ENCODE results near the gene LSR. TPM values are rescaled to one million over a fixed set of nuclear protein-coding genes. Genes with fewer than 3 reads are reported as not detected.
A peak's percentile ranks its signal among the peaks of the same experiment; 100 is the strongest.
"Not testable (repeated sequence)": the region's sequence is repeated elsewhere in the genome, so short reads cannot be mapped to it uniquely, and the experiment has no call there.

Gene LSR
- polyA plus RNA-seq, 1 donor from 2014 or later: 49.1 TPM

- Mint-ChIP-seq H3K27ac (peak overlapping the region; percentile 12 to 51 (median 43)), H3K36me3 (no peaks in the 10 kb centered on the region), H3K4me3 (peak overlapping the region in 1 of 4 donors; percentile 11), H3K9me3 (no peaks in the 10 kb centered on the region), H3K4me1 (peaks cover 18 to 27% (median 22%) of the 10 kb centered on the region in 3 donors), H3K27me3 (peaks cover 5% of the 10 kb centered on the region)
Observed at GRCh38 chr19:35273686-35274259, 25.0 kb downstream of the LSR start.

- H3K4me1 Mint-ChIP-seq: peaks cover 18 to 27% (median 22%) of the 10 kb centered on the region in 3 donors
- H3K4me3 Mint-ChIP-seq: peak overlapping the region in 1 of 4 donors; percentile 63
- no peaks in the 10 kb centered on the region for H3K9me3 Mint-ChIP-seq
- peak overlapping the region; percentile 8 to 47 (median 14) for H3K27ac Mint-ChIP-seq
- no peaks in the 10 kb centered on the region for H3K36me3 Mint-ChIP-seq
- peaks cover 5% of the 10 kb centered on the region for H3K27me3 Mint-ChIP-seq
Observed at GRCh38 chr19:35274323-35274722, 25.5 kb downstream of the LSR start.

GRCh38 chr19:35276706-35277281, 28.0 kb downstream of the LSR start:
- no peaks in the 10 kb centered on the region for H3K9me3 Mint-ChIP-seq
- peaks cover 19 to 29% (median 23%) of the 10 kb centered on the region in 3 donors for H3K4me1 Mint-ChIP-seq
- H3K27ac Mint-ChIP-seq: peak overlapping the region in 1 of 3 donors; percentile 65
- H3K27me3 Mint-ChIP-seq: peaks cover 5% of the 10 kb centered on the region
- H3K4me3 Mint-ChIP-seq: peak overlapping the region in 1 of 4 donors; percentile 38
- no peaks in the 10 kb centered on the region for H3K36me3 Mint-ChIP-seq

GRCh38 chr19:35278578-35279284, 29.9 kb downstream of the LSR start:
- Mint-ChIP-seq H3K27ac (no peak overlapping the region), H3K4me1 (peaks cover 20 to 28% (median 25%) of the 10 kb centered on the region in 3 donors), H3K9me3 (no peaks in the 10 kb centered on the region), H3K4me3 (no peak overlapping the region), H3K27me3 (no peaks in the 10 kb centered on the region), H3K36me3 (peaks cover 2% of the 10 kb centered on the region)

GRCh38 chr19:35279374-35279773, 30.6 kb downstream of the LSR start:
- Mint-ChIP-seq H3K27me3 (no peaks in the 10 kb centered on the region), H3K36me3 (peaks cover 2% of the 10 kb centered on the region), H3K4me3 (no peak overlapping the region), H3K4me1 (peaks cover 16 to 25% (median 25%) of the 10 kb centered on the region in 3 donors), H3K9me3 (no peaks in the 10 kb centered on the region), H3K27ac (peak overlapping the region in 1 of 3 donors; percentile 31)

- peak overlapping the region in 2 of 3 donors; percentile 31 to 63 for H3K27ac Mint-ChIP-seq
- no peaks in the 10 kb centered on the region for H3K27me3 Mint-ChIP-seq
- peaks cover 16 to 25% (median 25%) of the 10 kb centered on the region in 3 donors for H3K4me1 Mint-ChIP-seq
- H3K9me3 Mint-ChIP-seq: no peaks in the 10 kb centered on the region
- peaks cover 2% of the 10 kb centered on the region for H3K36me3 Mint-ChIP-seq
- peak overlapping the region in 1 of 4 donors; percentile 20 for H3K4me3 Mint-ChIP-seq
Observed at GRCh38 chr19:35279985-35280821, 31.4 kb downstream of the LSR start.

GRCh38 chr19:35281303-35281702, 32.5 kb downstream of the LSR start:
- Mint-ChIP-seq H3K27ac (peak overlapping the region in 1 of 3 donors; percentile 97), H3K36me3 (peaks cover 2% of the 10 kb centered on the region), H3K4me3 (peak overlapping the region in 2 of 4 donors; percentile 1 to 3), H3K4me1 (peaks cover 13 to 25% (median 23%) of the 10 kb centered on the region in 3 donors), H3K9me3 (no peaks in the 10 kb centered on the region), H3K27me3 (no peaks in the 10 kb centered on the region)

- peak overlapping the region in 1 of 3 donors; percentile 39 for H3K27ac Mint-ChIP-seq
- no peaks in the 10 kb centered on the region for H3K27me3 Mint-ChIP-seq
- H3K36me3 Mint-ChIP-seq: peaks cover 2% of the 10 kb centered on the region
- H3K9me3 Mint-ChIP-seq: no peaks in the 10 kb centered on the region
- H3K4me1 Mint-ChIP-seq: peaks cover 13 to 25% (median 23%) of the 10 kb centered on the region in 3 donors
- H3K4me3 Mint-ChIP-seq: no peak overlapping the region
Observed at GRCh38 chr19:35284153-35285094, 35.6 kb downstream of the LSR start.

- no peak overlapping the region for H3K4me3 Mint-ChIP-seq
- peaks cover 2% of the 10 kb centered on the region for H3K36me3 Mint-ChIP-seq
- peaks cover 13 to 25% (median 23%) of the 10 kb centered on the region in 3 donors for H3K4me1 Mint-ChIP-seq
- no peaks in the 10 kb centered on the region for H3K9me3 Mint-ChIP-seq
- no peaks in the 10 kb centered on the region for H3K27me3 Mint-ChIP-seq
- peak overlapping the region in 1 of 3 donors; percentile 39 for H3K27ac Mint-ChIP-seq
Observed at GRCh38 chr19:35285095-35285449, 36.3 kb downstream of the LSR start.

- H3K27me3 Mint-ChIP-seq, H3K36me3 Mint-ChIP-seq, H3K4me3 Mint-ChIP-seq, H3K9me3 Mint-ChIP-seq, H3K27ac Mint-ChIP-seq: not testable (repeated sequence)
- peaks cover 10 to 21% (median 21%) of the 10 kb centered on the region in 3 donors for H3K4me1 Mint-ChIP-seq
Observed at GRCh38 chr19:35285465-35285864, 36.7 kb downstream of the LSR start.

GRCh38 chr19:35286101-35286500, 37.3 kb downstream of the LSR start:
- not testable (repeated sequence) for H3K4me3 Mint-ChIP-seq, H3K27me3 Mint-ChIP-seq, H3K9me3 Mint-ChIP-seq, H3K27ac Mint-ChIP-seq, H3K36me3 Mint-ChIP-seq
- peaks cover 9 to 17% (median 16%) of the 10 kb centered on the region in 3 donors for H3K4me1 Mint-ChIP-seq

GRCh38 chr19:35287713-35288112, 38.9 kb downstream of the LSR start:
- Mint-ChIP-seq H3K27ac (no peak overlapping the region), H3K4me1 (peaks cover 6 to 14% (median 8%) of the 10 kb centered on the region in 3 donors), H3K9me3 (no peaks in the 10 kb centered on the region), H3K36me3 (peaks cover 2% of the 10 kb centered on the region), H3K4me3 (no peak overlapping the region), H3K27me3 (peaks cover 4% of the 10 kb centered on the region)

GRCh38 chr19:35288331-35288730, 39.5 kb downstream of the LSR start:
- Mint-ChIP-seq H3K9me3 (no peaks in the 10 kb centered on the region), H3K36me3 (peaks cover 2% of the 10 kb centered on the region), H3K4me3 (no peak overlapping the region), H3K4me1 (peaks cover 7 to 15% (median 12%) of the 10 kb centered on the region in 3 donors), H3K27ac (no peak overlapping the region), H3K27me3 (peaks cover 6% of the 10 kb centered on the region)

- no peaks in the 10 kb centered on the region for H3K9me3 Mint-ChIP-seq
- H3K27ac Mint-ChIP-seq: no peak overlapping the region
- no peak overlapping the region for H3K4me3 Mint-ChIP-seq
- H3K27me3 Mint-ChIP-seq: peaks cover 6% of the 10 kb centered on the region
- peaks cover 7 to 15% (median 12%) of the 10 kb centered on the region in 3 donors for H3K4me1 Mint-ChIP-seq
- no peaks in the 10 kb centered on the region for H3K36me3 Mint-ChIP-seq
Observed at GRCh38 chr19:35288906-35289305, 40.1 kb downstream of the LSR start.

Measured in IgD-negative memory B cell (primary cell).